Hepatocyte (in vitro differentiated cells): ENCODE measurements around the gene UNC13D.

Source experiments
- EZH2 ChIP-seq: fragments of 200-600 bp; sonication (generic); IDR thresholded peaks from 2 replicates; pipeline ENCODE4 v1.6.1; 2016; ENCODE audit warnings: antibody characterized with exemption, mild to moderate bottlenecking, borderline replicate concordance
- TF ChIP-seq, protein P1 (sequence below): fragments of 200-600 bp; sonication (generic); IDR thresholded peaks from 2 replicates; pipeline ENCODE4 v1.5.1; 2016; ENCODE audit warnings: antibody characterized with exemption, mild to moderate bottlenecking; ENCODE audit not compliant: poor library complexity

GRCh38 chr17:75824666-75825065 is 19.5 kb downstream of the UNC13D start:
- TF ChIP-seq, protein P1, sequence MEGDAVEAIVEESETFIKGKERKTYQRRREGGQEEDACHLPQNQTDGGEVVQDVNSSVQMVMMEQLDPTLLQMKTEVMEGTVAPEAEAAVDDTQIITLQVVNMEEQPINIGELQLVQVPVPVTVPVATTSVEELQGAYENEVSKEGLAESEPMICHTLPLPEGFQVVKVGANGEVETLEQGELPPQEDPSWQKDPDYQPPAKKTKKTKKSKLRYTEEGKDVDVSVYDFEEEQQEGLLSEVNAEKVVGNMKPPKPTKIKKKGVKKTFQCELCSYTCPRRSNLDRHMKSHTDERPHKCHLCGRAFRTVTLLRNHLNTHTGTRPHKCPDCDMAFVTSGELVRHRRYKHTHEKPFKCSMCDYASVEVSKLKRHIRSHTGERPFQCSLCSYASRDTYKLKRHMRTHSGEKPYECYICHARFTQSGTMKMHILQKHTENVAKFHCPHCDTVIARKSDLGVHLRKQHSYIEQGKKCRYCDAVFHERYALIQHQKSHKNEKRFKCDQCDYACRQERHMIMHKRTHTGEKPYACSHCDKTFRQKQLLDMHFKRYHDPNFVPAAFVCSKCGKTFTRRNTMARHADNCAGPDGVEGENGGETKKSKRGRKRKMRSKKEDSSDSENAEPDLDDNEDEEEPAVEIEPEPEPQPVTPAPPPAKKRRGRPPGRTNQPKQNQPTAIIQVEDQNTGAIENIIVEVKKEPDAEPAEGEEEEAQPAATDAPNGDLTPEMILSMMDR = no peak
- TF ChIP-seq EZH2 = no peak
